GM18951 (cell line): ENCODE measurements around the gene KRT82.

Experiments used
- POLR2A ChIP-seq: IDR thresholded peaks from 4 replicates; pipeline ENCODE4 v1.6.1; 2011; ENCODE audit warnings: mild to moderate bottlenecking; ENCODE audit not compliant: insufficient read length, insufficient read depth; ENCODE audit errors: extremely low read depth
- in situ Hi-C: fragments of 300-500 bp; cut with MboI; formaldehyde crosslinking; loops from one replicate; pipeline ENCODE4 v1.12.0; 2022; ENCODE audit warnings: low sequenced_read_pairs, mixed read lengths, inconsistent platforms; ENCODE audit not compliant: unreplicated experiment

Gene KRT82

GRCh38 chr12:52363111-52363679 is 42.9 kb downstream of the KRT82 start:
- in situ Hi-C loops: no loop called here
- no peak for TF ChIP-seq POLR2A

- no peak for TF ChIP-seq POLR2A
- in situ Hi-C loops: no loop called here
These were observed 43.9 kb downstream of the KRT82 start for GRCh38 chr12:52362118-52362726.

GRCh38 chr12:52361553-52361952 is 44.6 kb downstream of the KRT82 start:
- TF ChIP-seq POLR2A: no peak
- in situ Hi-C loops: no loop called here

GRCh38 chr12:52360663-52361271 is 45.4 kb downstream of the KRT82 start:
- no peak for TF ChIP-seq POLR2A
- in situ Hi-C loops: no loop called here

GRCh38 chr12:52360106-52360662 is 46.0 kb downstream of the KRT82 start:
- in situ Hi-C loops: no loop called here
- no peak for TF ChIP-seq POLR2A

GRCh38 chr12:52359621-52360061 is 46.5 kb downstream of the KRT82 start:
- in situ Hi-C loops: no loop called here
- TF ChIP-seq POLR2A: no peak

- in situ Hi-C loops: no loop called here
- no peak for TF ChIP-seq POLR2A
These were observed 47.4 kb downstream of the KRT82 start for GRCh38 chr12:52358575-52359350.

- no peak for TF ChIP-seq POLR2A
- in situ Hi-C loops: no loop called here
These were observed 49.2 kb downstream of the KRT82 start for GRCh38 chr12:52356762-52357580.

GRCh38 chr12:52356031-52356761 is 49.9 kb downstream of the KRT82 start:
- in situ Hi-C loops: no loop called here

GRCh38 chr12:52355176-52355575 is 51.0 kb downstream of the KRT82 start:
- in situ Hi-C loops: no loop called here
- no peak for TF ChIP-seq POLR2A

More at GRCh38 chr12:52356031-52356761, 49.9 kb downstream of the KRT82 start:
- no peak for TF ChIP-seq POLR2A

GRCh38 chr12:52354200-52354599 is 51.9 kb downstream of the KRT82 start:
- no peak for TF ChIP-seq POLR2A
- in situ Hi-C loops: no loop called here

- TF ChIP-seq POLR2A: no peak
- in situ Hi-C loops: no loop called here
These were observed 52.4 kb downstream of the KRT82 start for GRCh38 chr12:52353766-52354165.
